NCI-H526 treated with DMSO at 0.1 percent for 48 hours (cell line): ENCODE measurements around the gene ZNF687.

ENCODE experiments used
- DNase-seq: peaks from one replicate; lab custom pipeline; 2025; lab: John Stamatoyannopoulos, UW

The ZNF687 gene

GRCh38 chr1:151277249-151277648 lies 4.8 kb upstream of the ZNF687 start:
- no peak for DNase-seq

DNA sequence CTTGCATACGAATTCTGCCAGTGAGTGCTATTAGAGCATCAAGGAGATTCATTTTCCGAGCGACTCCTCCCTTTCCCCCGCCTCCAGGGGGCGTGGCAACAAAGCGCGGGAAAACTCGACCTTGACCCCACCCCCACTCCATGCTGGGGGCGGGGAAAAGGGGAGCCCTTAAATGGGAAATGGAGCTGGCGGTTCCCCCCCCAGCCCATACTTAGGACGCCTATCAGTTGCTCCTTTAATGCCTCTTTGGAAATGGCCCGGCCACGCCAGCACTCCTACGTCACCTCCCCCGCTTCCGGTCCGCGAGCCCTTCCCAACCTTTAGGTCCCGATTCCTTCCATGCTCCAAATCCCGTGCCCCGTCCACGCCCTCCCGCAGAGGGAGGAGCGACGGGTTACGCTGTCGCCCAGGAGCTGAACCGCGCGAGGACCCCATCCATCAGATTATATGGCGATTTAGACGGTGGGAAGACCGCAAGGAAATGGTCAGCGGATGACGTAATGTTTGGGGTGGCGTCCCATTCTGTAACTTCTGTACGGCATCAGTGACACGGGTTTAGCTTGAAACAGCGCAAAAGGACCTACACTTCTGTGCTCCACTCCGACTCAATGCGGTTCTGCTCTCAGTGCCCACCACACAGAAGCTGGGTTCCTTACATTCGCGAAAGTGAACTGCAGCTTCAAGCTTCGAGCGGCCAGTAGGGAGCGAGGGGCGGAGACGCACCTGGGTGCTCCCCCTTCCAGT lies 702 bp upstream of the ZNF687 start:
- peak; percentile 99 for DNase-seq

DNA sequence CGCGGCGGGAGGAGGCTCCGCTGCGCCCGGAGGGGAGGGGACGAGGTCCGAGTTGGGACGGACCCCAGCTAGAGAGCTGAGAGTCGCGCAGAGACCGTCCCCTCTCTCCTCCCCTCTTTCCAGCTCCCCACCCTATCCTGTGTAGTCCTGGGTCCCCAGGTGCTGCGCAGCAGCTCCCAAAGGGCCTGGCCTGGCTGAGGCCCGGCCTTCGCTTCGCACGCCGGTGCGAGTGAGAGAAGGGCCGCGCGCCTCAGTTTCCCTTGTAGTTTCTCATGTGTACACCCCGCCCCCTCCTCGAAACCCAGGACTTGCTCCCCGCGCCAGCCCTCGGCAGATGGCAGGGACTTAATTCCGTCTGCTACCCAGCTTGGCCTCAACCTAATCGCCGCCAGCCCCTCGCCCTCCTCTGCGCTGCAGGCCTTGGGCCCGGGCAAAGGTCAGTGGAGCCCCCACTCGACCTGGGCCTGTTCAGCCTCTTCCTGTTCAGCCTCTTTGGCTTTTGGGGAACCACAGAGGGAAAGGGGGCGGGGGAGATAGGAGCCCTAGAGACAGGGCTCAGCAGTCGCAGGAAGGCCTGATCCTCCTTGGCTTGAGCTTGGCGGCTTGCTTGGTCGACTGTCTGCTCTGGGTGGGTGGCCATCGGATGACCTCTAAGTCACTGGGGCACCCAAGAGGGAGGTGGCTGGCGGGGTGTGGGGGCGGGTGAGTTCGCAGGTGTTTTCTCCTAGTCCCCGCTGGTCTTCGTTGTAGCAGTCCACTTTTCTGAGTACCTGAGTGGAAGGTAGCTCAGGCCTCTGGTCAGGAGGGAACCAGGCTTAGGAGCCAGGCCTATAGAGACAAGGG lies 1.0 kb downstream of the ZNF687 start:
- peak; percentile 52 for DNase-seq

DNA sequence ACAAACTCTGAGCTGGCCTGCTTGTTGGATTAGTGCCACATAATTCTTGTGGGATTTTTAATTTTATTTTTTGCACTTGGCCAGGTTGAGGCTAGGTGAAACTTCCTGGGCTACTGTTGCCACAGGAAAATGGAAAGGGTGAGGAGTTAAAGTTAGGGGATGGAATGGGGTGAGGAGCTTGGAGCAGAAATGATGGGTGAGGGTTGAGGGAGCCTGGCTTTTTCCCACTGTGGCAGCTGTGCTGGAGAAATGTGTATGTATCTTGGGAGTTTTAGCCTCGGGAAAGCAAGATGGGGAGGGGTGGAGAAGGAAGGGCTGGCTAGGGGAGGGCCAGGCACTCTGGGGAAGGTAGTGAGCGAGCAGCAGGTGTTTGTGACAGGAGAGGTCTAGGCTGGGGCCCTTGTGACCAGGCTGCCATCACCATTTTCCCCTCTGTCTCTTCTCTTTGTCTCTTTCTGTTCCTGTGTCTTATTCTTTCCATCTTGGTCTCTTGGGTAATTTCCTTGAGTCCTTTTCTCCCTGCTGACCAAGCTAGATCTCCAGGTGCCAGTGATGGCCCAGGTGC lies 2.0 kb downstream of the ZNF687 start:
- no peak for DNase-seq

DNA sequence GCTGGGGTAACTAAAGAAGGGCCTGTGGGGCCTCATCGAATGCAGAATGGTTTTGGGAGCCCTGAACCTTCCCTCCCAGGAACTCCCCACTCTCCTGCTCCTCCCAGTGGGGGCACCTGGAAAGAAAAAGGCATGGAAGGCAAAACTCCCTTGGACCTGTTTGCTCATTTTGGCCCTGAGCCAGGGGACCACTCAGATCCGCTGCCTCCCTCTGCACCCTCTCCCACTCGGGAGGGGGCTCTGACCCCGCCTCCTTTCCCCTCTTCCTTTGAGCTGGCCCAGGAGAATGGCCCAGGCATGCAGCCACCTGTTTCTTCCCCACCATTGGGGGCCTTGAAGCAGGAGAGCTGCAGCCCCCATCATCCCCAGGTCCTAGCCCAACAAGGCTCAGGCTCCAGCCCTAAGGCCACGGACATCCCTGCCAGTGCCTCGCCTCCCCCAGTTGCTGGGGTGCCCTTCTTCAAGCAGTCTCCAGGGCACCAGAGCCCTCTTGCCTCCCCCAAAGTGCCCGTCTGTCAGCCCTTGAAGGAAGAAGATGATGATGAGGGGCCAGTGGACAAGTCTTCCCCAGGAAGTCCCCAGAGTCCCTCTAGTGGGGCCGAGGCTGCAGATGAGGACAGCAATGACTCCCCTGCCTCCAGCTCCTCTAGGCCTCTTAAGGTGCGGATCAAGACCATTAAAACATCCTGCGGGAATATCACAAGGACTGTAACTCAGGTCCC lies 4.7 kb downstream of the ZNF687 start:
- DNase-seq = no peak

DNA sequence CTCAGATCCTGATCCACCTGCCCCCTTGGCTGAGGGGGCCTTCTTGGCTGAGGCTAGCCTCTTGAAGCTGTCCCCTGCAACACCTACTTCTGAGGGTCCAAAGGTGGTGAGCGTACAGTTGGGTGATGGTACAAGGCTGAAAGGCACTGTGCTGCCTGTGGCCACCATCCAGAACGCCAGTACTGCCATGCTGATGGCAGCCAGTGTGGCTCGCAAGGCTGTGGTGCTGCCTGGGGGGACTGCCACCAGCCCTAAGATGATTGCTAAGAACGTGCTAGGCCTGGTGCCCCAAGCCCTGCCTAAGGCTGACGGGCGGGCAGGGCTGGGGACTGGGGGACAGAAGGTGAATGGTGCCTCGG lies 5.2 kb downstream of the ZNF687 start:
- DNase-seq = no peak

DNA sequence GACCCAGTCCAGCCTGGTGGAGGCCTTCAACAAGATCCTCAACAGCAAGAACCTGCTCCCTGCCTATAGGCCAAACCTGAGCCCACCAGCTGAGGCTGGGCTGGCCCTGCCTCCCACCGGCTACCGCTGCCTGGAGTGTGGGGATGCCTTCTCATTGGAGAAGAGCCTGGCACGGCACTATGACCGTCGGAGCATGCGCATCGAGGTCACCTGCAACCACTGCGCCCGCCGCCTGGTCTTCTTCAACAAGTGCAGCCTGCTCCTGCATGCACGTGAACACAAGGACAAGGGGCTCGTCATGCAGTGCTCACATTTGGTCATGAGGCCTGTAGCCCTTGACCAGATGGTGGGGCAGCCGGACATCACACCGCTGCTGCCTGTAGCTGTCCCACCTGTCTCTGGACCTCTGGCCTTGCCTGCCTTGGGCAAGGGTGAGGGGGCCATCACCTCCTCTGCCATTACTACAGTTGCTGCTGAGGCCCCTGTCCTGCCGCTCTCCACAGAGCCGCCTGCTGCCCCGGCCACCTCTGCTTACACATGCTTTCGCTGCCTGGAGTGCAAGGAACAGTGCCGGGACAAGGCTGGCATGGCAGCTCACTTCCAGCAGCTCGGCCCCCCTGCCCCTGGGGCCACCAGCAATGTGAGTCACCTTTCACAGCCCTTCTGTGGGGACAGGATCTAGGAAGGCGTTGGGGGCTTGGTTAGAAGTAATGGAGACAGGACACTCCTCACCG lies 5.8 kb downstream of the ZNF687 start:
- no peak for DNase-seq

DNA sequence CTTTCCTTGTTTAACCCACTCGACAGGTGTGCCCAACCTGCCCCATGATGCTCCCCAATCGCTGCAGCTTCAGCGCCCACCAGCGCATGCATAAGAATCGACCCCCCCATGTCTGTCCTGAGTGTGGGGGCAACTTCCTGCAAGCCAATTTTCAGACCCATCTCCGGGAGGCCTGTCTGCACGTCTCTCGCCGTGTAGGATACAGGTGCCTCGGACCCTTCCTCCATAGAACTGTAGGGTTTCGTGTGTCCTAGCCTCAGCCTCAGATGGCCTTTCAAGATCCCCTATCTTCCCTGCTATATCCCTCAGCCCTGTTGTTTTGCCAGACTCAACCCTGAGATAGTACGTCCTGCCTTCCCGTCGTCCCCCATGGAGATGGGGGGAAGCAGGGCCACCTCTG lies 6.4 kb downstream of the ZNF687 start:
- no peak for DNase-seq

GRCh38 chr1:151289080-151289935 lies 7.2 kb downstream of the ZNF687 start:
- DNase-seq = no peak

GRCh38 chr1:151289991-151290708 lies 8.1 kb downstream of the ZNF687 start:
- DNase-seq = no peak

GRCh38 chr1:151290709-151291303 lies 8.7 kb downstream of the ZNF687 start:
- no peak for DNase-seq

GRCh38 chr1:151292207-151293030 lies 10.3 kb downstream of the ZNF687 start:
- DNase-seq = no peak

GRCh38 chr1:151293093-151293492 lies 11.0 kb downstream of the ZNF687 start:
- DNase-seq = no peak

DNA sequence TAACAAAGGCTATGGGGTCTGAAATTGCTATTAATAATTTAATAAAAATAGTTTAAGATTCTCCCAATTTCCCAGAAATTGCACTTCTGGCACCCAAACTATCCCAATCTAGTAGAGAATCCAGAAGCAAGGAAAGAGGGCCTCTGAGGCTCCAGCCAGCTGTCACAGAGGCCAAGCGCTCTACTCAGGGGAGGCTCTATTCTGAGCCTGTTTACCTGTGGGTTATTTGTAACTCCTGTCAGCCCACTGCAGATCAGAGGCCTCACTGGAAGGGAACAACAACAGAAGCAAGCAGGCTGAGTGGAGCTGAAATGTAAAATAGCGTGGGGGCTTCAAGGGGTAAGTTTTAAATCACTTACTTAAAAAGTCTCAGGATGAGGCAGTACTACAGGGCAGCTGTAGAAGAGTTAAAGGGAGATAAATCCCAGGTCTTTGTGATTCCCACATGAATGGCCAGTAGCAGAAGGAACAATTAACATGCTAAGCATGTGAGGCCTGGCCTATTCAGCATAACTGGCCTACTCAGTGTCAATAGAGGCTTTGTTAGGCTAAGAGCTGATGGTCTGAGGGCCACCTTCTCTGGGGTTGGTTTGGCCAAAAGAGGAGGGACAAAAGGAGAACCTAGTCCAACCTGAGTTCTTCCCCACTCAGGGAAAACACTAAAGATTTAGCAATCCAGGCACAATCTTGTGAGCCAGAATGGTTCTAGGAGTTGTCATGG lies 12.8 kb downstream of the ZNF687 start:
- DNase-seq = no peak

- DNase-seq = no peak
Observed at GRCh38 chr1:151309811-151310323, 27.8 kb downstream of the ZNF687 start.

DNA sequence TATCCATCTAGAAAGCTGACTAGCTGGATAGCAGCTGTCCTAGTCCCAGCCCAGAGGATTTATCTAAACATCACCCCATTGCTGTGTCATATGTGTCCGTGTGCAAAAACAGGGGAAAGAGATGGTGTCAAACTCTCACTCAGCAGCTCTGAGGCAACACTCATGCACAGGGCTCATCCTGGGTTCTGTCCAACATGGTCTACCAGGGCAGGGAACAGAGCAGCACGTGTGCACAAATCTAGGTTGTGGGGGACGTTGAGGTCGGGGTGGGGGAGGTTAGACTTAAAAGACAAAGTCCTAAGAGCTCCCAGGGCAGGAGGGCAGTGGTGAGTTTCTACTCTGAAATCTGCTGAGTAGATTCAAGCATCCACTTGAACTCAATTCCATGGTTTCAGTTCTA lies 28.9 kb downstream of the ZNF687 start:
- DNase-seq = no peak

DNA sequence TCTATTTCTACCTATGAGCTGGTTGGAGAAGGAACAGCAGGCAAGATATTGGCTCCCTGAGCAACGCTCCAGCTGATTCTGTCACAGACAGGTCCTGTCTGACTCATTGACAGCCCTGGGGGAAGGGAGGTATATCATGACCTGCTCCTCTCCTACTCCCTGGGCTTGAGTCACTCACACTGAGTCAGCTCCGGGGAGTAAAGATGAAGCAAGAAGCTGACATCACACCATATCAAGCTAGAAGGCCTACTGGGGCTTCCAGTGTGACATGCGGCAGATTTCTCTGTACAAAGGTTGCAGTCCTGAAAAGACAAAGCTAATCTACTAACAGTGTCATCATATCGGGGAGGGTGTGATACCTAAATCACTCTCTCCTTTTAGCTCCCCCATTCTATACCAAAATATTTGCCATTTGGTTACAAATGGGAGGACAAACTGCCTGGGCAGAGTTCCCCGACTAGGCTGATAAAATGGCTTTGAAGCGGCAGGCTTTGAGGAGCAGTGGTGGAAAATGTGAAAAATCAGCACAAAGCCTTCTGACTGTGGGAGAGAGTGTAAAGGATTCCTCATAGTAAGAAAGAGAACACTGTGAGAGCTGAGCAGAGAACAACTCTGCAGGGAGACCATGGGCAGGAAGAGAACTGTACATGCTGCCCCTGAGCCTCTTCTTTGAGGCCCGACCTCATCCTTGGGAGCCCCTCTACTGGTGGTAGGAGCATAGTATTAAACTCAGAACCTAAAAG lies 29.7 kb downstream of the ZNF687 start:
- no peak for DNase-seq
